H9 (cell line): ENCODE data around the gene PPA1. TPM values are rescaled to one million over a fixed set of nuclear protein-coding genes. Genes with fewer than 3 reads are reported as not detected.

Source experiments
- DNase-seq: peaks from one replicate; pipeline ENCODE4 v3.0.0-alpha.2; 2017
- H2AFZ ChIP-seq: one replicate; pipeline ENCODE4 v1.6.1; 2013; ENCODE audit warnings: mild to moderate bottlenecking, low read length, control low read depth, moderate library complexity
- H2AK5ac ChIP-seq: 2 replicates; pipeline ENCODE4 v1.6.1; 2013; ENCODE audit warnings: low read length, control low read depth, mixed read lengths; ENCODE audit not compliant: insufficient read length
- H2BK120ac ChIP-seq: one replicate; pipeline ENCODE4 v1.6.1; 2013; ENCODE audit warnings: low read depth, mild to moderate bottlenecking, low read length, control low read depth, inconsistent platforms; ENCODE audit not compliant: poor library complexity, severe bottlenecking
- H2BK12ac ChIP-seq: 2 replicates; pipeline ENCODE4 v1.6.1; 2013; ENCODE audit warnings: low read length, control low read depth, mixed read lengths, low read depth; ENCODE audit not compliant: insufficient read length
- H2BK15ac ChIP-seq: 2 replicates; pipeline ENCODE4 v1.6.1; 2013; ENCODE audit warnings: low read depth, low read length, control low read depth
- H2BK20ac ChIP-seq: one replicate; pipeline ENCODE4 v1.6.1; 2013; ENCODE audit warnings: low read depth, mild to moderate bottlenecking, low read length, control low read depth, inconsistent platforms; ENCODE audit not compliant: poor library complexity, severe bottlenecking
- H2BK5ac ChIP-seq: 2 replicates; pipeline ENCODE4 v1.6.1; 2013; ENCODE audit warnings: low read length, control low read depth, mixed read lengths; ENCODE audit not compliant: insufficient read length
- H3K14ac ChIP-seq: 2 replicates; pipeline ENCODE4 v1.6.1; 2013; ENCODE audit warnings: low read length, control low read depth; ENCODE audit not compliant: insufficient read depth
- H3K18ac ChIP-seq: 2 replicates; pipeline ENCODE4 v1.6.1; 2013; ENCODE audit warnings: low read depth, mild to moderate bottlenecking, mixed read lengths, low read length, control low read depth; ENCODE audit not compliant: insufficient read length
- H3K23ac ChIP-seq: 2 replicates; pipeline ENCODE4 v1.6.1; 2013; ENCODE audit warnings: low read length, control low read depth, mixed read lengths, low read depth; ENCODE audit not compliant: insufficient read length
- H3K23me2 ChIP-seq: 2 replicates; pipeline ENCODE4 v1.6.1; 2013; ENCODE audit warnings: low read depth, mild to moderate bottlenecking, mixed read lengths, low read length, control low read depth; ENCODE audit not compliant: insufficient read length, poor library complexity, severe bottlenecking
- H3K27ac ChIP-seq: 2 replicates; pipeline ENCODE4 v1.5.1; 2013; ENCODE audit warnings: low read length, control low read depth, mixed read lengths, low read depth; ENCODE audit not compliant: insufficient read length
- H3K27me3 ChIP-seq: 2 replicates; pipeline ENCODE4 v1.6.1; 2013; ENCODE audit warnings: low read length, control low read depth, inconsistent platforms; ENCODE audit not compliant: insufficient read depth
- H3K4ac ChIP-seq: 2 replicates; pipeline ENCODE4 v1.6.1; 2013; ENCODE audit warnings: low read depth, mild to moderate bottlenecking, control low read depth, inconsistent platforms, low read length, moderate library complexity
- H3K4me1 ChIP-seq: 2 replicates; pipeline ENCODE4 v1.6.1; 2013; ENCODE audit warnings: low read length, control low read depth, inconsistent platforms; ENCODE audit not compliant: insufficient read depth
- H3K4me2 ChIP-seq: 2 replicates; pipeline ENCODE4 v1.6.1; 2013; ENCODE audit warnings: low read length, control low read depth, mixed read lengths; ENCODE audit not compliant: insufficient read length, insufficient read depth
- H3K56ac ChIP-seq: 2 replicates; pipeline ENCODE4 v1.6.1; 2013; ENCODE audit warnings: low read depth, mild to moderate bottlenecking, mixed read lengths, low read length, control low read depth; ENCODE audit not compliant: insufficient read length
- H3K79me1 ChIP-seq: 2 replicates; pipeline ENCODE4 v1.6.1; 2013; ENCODE audit warnings: low read depth, mild to moderate bottlenecking, moderate library complexity, low read length, control low read depth, inconsistent platforms; ENCODE audit not compliant: insufficient read depth, poor library complexity, severe bottlenecking
- H3K79me2 ChIP-seq: 2 replicates; pipeline ENCODE4 v1.6.1; 2013; ENCODE audit warnings: low read length, control low read depth, inconsistent platforms; ENCODE audit not compliant: insufficient read depth
- H3K9ac ChIP-seq: 2 replicates; pipeline ENCODE4 v1.6.1; 2013; ENCODE audit warnings: low read length, control low read depth, mixed read lengths; ENCODE audit not compliant: insufficient read length; ENCODE audit errors: extremely low read depth
- H3K9me3 ChIP-seq: one replicate; pipeline ENCODE4 v1.6.1; 2013; ENCODE audit warnings: low read depth, low read length, inconsistent platforms; ENCODE audit not compliant: control insufficient read depth
- H3T11ph ChIP-seq: one replicate; pipeline ENCODE4 v1.6.1; 2013; ENCODE audit warnings: mild to moderate bottlenecking, low read length, control low read depth, inconsistent platforms
- H4K20me1 ChIP-seq: one replicate; pipeline ENCODE4 v1.6.1; 2013; ENCODE audit not compliant: control insufficient read depth, insufficient read length, insufficient read depth
- H4K5ac ChIP-seq: 2 replicates; pipeline ENCODE4 v1.6.1; 2013; ENCODE audit warnings: low read depth, mild to moderate bottlenecking, mixed read lengths, low read length, control low read depth; ENCODE audit not compliant: insufficient read length
- H4K8ac ChIP-seq: replicated peaks from 2 replicates; pipeline ENCODE4 v1.6.1; 2013; ENCODE audit warnings: low read length, control low read depth, mixed read lengths, low read depth; ENCODE audit not compliant: insufficient read length
- H4K91ac ChIP-seq: 2 replicates; pipeline ENCODE4 v1.6.1; 2013; ENCODE audit warnings: low read depth, mild to moderate bottlenecking, moderate library complexity, mixed read lengths, low read length, control low read depth; ENCODE audit not compliant: insufficient read length
- H3K27ac Mint-ChIP-seq, 3 experiments: 2 replicates in 2 of 3; 3 replicates in 1 of 3; pipeline ENCODE4 v1.8.0; 2020 to 2021; ENCODE audit warnings: mixed read lengths in 3 of 3, mild to moderate bottlenecking in 1 of 3, moderate library complexity in 1 of 3
- H3K27me3 Mint-ChIP-seq: 2 replicates; pipeline ENCODE4 v1.8.0; 2021; ENCODE audit warnings: low read depth, mild to moderate bottlenecking, moderate library complexity, mixed read lengths
- H3K36me3 Mint-ChIP-seq, 3 experiments: 2 replicates in 2 of 3; 3 replicates in 1 of 3; pipeline ENCODE4 v1.8.0; 2020 to 2021; ENCODE audit warnings: low read depth in 3 of 3, mixed read lengths in 3 of 3; ENCODE audit not compliant: insufficient read depth in 1 of 3
- H3K4me1 Mint-ChIP-seq, 2 experiments: 2 replicates each; pipeline ENCODE4 v1.8.0; 2020; ENCODE audit warnings: mixed read lengths in 2 of 2
- H3K4me3 Mint-ChIP-seq, 2 experiments: 2 replicates in 1 of 2; 3 replicates in 1 of 2; pipeline ENCODE4 v1.8.0; 2020 to 2021; ENCODE audit warnings: mild to moderate bottlenecking in 2 of 2, mixed read lengths in 2 of 2, moderate library complexity in 1 of 2
- H3K9me3 Mint-ChIP-seq, 2 experiments: 2 replicates in 1 of 2; 3 replicates in 1 of 2; pipeline ENCODE4 v1.8.0; 2020; ENCODE audit warnings: mild to moderate bottlenecking in 2 of 2, mixed read lengths in 2 of 2, moderate library complexity in 1 of 2
- CTCF ChIP-seq: fragments of 200-600 bp; sonication (generic); conservative IDR thresholded peaks from 3 replicates; pipeline ENCODE4 v1.8.0; 2021; ENCODE audit warnings: antibody characterized with exemption, mild to moderate bottlenecking
- WGBS: extraction: QIAGEN DNeasy Blood & Tissue Kit; methylation state at CpG from one replicate; pipeline ENCODE4 v1.1.7; 2013; ENCODE audit warnings: missing lambda C conversion rate, low lambda C conversion rate, mixed read lengths; ENCODE audit not compliant: insufficient read length; ENCODE audit errors: extremely low coverage; 5-methylcytosine and 5-hydroxymethylcytosine counted together
- total RNA-seq: library from RNA; stranded (reverse); gene quantifications from 2 replicates; pipeline ENCODE4 v1.2.1, GENCODE V29; 2021

Gene PPA1
- total RNA-seq, 1 experiment from 2014 or later: 115 TPM

- no peak overlapping the region for H3K4me2 ChIP-seq
- no peaks in the 10 kb centered on the region for H3K79me2 ChIP-seq
- H3K18ac ChIP-seq: no peak overlapping the region
- no peak for TF ChIP-seq CTCF
- no peak overlapping the region for H3K23ac ChIP-seq
- no peak overlapping the region for H3T11ph ChIP-seq
- H2BK120ac ChIP-seq: no peak overlapping the region
- H4K8ac ChIP-seq: no peak overlapping the region
- Mint-ChIP-seq H3K4me3 (no peak overlapping the region), H3K27me3 (no peaks in the 10 kb centered on the region), H3K36me3 (peaks cover 15 to 76% (median 29%) of the 10 kb centered on the region in 3 experiments; a peak in 6 of 7 replicates), H3K27ac (no peak overlapping the region), H3K9me3 (no peaks in the 10 kb centered on the region), H3K4me1 (no peaks in the 10 kb centered on the region)
- H2BK15ac ChIP-seq: no peak overlapping the region
- no peak overlapping the region for H2AK5ac ChIP-seq
- no peak overlapping the region for H3K9ac ChIP-seq
- H3K27ac ChIP-seq: no peak overlapping the region
- WGBS: no CpG with 5 or more reads among the region's 1 CpG
- no peak overlapping the region for H2AFZ ChIP-seq
- H3K14ac ChIP-seq: no peak overlapping the region
- no peak overlapping the region for H2BK20ac ChIP-seq
- H3K27me3 ChIP-seq: no peaks in the 10 kb centered on the region
- no peak overlapping the region for H3K4ac ChIP-seq
- no peak overlapping the region for H2BK5ac ChIP-seq
- no peak overlapping the region for H2BK12ac ChIP-seq
- H3K56ac ChIP-seq: no peak overlapping the region
- no peaks in the 10 kb centered on the region for H3K9me3 ChIP-seq
- no peak overlapping the region for H4K91ac ChIP-seq
- no peaks in the 10 kb centered on the region for H3K4me1 ChIP-seq
- no peak overlapping the region for H4K5ac ChIP-seq
- no peaks in the 10 kb centered on the region for H3K23me2 ChIP-seq
- no peak for DNase-seq
- no peaks in the 10 kb centered on the region for H4K20me1 ChIP-seq
- H3K79me1 ChIP-seq: no peaks in the 10 kb centered on the region
Observed at GRCh38 chr10:70212879-70213278, 20.4 kb downstream of the PPA1 start.
